GM21717 (cell line): ENCODE results near the gene AUTS2.

Experiments used
- ATAC-seq: cut with Tn5 transposase; IDR thresholded peaks from one replicate; pipeline ENCODE4 v1.9.1; 2021; ENCODE audit warnings: mild to moderate bottlenecking, moderate library complexity; ENCODE audit not compliant: unreplicated experiment

Gene AUTS2

DNA sequence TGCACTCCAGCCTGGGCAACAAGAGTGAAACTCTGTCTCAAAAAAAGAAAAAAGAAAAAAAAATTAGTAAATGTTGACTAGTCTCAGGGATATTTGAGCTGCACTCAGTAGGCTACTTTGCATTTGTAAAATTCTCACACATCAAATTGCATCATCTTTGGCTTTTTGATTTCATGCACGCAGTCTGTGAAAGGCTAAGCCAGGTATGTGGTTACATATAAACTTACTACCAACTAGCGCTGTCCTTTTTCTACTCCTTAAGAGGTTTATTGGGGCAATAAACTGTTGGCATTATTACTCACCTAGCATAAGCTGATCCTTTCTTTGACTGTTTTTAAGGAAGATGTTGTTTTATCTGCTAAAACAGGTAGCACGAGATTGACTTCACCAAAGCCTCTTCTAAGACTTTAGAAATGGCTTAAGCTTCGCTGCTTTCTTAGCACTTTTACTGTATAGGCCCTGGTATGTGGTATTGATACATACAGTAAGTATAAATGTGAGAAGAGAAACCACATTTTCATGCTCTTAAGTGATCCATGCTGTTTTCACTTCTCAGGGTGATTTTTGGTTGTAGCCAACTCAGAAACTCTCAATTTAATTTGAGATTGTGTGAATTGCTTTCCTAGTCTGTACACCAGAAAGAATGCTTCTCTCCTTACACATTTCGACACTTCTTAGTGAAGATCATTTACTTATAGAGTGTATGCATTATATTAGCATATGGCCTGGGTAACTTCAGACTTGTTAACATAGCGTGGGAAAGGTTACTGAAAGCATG, 323.9 kb downstream of the AUTS2 start:
- ATAC-seq, result peak; percentile 81

- ATAC-seq, result no peak
Measured at GRCh38 chr7:69927461-69927860, 329.2 kb downstream of the AUTS2 start.

- no peak for ATAC-seq
Measured at GRCh38 chr7:69928621-69929020, 330.3 kb downstream of the AUTS2 start.

- ATAC-seq, result no peak
Measured at GRCh38 chr7:69929622-69930021, 331.3 kb downstream of the AUTS2 start.

GRCh38 chr7:69932034-69932628, 333.9 kb downstream of the AUTS2 start:
- no peak for ATAC-seq

DNA sequence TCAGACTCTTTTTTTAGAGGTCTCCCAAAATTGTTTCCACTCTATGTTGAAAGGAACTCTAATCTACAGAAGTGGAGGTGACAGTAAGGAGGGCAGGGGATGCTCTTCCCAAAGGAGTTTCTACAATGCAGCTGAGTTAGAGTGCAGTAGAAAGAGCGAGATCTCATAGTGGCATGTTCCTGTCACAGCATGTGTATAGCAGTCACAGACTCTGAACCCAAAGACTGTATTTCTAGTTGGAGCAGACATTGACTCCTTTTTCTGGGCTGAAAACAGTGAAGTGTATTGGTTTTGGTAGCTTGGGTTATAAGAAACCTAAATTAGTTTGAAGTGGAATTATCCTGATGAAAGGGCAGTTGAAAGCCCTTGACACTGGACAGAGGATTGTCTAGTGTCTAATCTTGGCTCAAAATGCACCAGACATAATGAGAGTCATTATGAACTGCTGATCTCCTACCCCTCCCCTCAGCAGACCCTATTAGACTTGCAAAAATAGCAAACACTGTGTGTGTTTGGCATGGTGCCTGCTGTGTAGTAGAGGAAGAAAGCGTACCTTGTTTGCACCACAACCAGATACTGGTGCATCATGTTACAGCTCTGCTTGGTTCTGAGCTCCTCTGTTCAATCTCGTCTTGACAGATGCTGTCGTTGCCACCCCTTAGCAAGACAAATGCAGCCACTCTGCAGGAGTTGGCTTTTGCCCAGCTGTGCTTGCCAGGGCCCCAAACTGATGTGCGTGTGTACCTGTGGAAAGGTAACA, 336.0 kb downstream of the AUTS2 start:
- ATAC-seq, result no peak

DNA sequence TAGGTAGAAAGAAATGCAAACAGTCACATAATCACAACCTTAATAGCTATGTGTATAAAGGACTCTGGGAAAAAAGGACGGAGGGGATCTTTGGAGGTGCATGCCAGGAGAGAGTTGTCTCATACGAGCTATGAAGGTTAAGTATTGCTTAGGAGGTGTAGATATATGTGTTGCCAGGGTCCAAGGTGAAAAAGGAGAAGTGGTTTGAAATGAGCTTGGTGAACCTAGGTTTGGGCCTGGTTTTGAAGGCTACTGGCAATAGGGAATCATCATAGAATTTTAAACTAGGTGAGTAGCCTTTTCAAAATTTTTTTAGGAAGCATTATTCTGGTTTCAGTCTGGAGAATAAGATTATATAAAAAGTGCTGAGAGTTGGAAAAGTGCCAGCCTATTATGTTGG, 336.8 kb downstream of the AUTS2 start:
- ATAC-seq, result no peak

DNA sequence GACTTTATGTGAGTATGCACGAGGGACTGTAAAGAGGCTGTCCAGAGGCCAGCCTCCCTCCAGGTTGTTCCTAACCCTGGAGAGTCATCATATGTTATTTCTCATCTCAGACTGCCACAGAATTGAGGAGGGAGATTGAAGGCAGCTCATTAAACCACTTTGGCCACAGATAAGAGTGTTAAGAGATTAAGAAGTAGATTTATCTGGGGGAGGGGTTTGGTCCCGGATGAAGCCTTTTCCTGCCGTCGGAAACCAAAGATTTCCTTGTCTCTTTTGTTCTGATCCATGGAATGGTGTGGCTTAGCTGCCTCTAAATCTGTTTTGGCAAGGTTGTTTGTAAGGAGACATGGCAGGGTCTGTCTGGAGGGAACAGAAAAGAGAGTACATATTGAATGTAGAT, 338.8 kb downstream of the AUTS2 start:
- ATAC-seq, result no peak

DNA sequence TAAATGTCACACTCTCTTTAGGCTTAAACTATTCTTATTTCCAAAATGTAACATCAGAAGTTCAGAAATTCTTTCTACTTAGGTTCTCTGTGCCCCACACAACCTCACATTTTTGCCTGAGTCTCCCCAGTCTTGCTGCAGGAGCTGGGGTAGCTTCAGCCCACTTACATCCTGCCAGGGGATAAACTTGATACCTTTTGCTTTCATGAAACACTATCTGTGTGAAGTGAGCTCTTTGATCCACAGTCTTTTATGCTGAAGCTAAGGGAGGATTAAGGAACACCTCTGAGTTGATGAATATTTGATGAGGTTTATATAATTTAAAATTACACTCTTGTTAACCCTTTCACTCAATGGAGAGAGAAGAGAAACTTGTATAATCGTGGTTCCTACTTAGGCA, 341.0 kb downstream of the AUTS2 start:
- ATAC-seq, result no peak

DNA sequence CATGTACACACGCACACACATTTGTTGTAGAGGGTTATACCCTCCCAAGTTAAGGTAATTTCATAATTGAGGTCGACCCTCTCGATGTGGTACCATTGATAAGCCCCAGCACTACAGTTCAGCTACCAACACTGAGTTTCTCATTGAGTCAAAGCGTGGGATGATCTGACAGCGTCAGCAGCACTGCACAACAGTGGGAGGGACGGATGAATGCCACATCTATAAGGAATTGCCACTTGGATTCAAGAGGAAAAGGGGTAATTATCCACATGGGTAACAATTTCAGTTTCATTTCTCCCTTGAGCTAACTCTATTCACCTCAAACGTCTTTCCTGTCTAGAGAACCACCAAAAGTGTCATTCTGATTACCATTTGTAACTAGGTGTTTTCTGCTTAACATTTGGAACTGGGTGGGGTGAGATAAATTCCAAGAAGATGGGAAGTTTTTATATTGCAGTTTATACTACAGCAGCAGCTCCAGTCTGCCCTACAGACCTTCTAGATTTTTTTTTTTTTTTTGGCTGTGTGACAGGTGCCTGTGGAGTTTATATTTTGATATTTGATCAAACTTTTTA, 342.9 kb downstream of the AUTS2 start:
- ATAC-seq, result no peak

DNA sequence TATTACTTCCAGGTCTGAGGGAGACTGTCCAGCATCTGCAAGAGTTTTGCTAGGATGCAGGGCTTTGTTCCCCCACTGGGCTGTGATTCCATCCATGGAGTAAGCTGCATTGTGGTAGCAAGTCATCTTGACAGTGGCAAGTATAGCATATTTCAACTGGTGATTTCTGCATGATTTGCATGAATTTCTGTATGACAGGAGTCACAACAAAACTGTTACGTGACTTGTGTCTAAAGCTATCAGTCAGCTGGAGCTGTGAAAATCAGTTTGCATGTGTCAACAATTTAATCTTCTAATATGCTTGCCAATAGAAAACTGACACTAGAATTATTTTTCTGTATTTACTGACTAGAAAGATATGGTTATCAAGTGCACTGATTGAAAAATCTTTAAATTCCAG, 344.3 kb downstream of the AUTS2 start:
- ATAC-seq, result no peak

DNA sequence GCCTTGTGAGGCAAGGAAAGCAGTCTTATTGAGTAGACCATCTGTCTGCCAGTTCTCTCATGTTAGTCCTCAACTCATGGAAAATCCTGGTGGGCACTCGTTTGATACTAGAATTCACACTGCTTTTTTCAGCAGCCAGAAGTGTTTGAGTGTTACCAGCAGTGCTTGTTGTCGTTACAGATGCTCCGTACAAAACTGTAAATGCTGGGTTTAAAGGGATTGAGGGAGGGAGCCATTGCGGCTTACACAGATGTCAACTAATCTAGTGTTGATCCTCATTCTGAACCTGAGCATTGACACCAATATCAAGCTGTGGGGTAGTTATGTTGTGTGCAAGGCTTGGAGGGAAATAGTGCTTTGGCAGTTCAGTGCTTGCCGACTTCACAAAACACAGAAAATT, 348.6 kb downstream of the AUTS2 start:
- no peak for ATAC-seq

- ATAC-seq, result no peak
Measured at GRCh38 chr7:69947998-69948397, 349.7 kb downstream of the AUTS2 start.

DNA sequence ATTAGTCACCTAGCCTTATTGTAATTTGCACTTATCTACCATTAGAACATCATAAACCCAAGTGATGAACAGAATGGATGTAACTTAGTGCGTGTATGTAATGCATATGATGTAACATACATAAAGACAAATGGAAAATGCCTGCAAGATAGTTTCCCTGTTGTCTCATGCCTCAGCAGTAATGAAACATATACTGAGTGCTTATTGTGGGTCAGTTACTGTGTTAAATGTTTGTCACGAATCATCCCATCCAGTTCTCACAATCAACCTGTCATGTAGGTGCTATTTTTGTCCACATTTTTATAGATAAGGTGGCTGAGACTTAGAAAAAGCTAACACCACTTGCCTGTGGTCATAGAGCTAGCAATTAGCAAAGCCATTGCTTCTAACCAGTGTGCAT, 350.8 kb downstream of the AUTS2 start:
- ATAC-seq, result no peak

DNA sequence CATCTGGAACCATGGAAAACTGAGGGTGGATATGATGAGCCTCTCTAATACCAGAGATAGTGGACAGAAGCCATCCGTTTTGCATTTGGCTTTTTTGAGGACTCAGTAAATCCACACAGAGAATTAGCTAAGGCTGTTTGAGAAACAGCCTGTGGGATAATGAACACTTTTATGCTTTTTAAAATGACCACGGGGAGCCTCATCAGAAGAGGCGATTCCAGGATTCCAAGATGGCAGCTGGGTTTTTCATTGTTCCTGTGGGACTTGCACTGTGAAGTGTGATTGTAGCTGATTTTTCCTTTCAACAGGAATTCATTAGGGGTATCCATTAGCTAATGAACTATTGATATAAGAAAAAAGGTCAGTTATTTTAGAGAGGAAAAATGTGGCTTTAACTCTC, 353.2 kb downstream of the AUTS2 start:
- no peak for ATAC-seq

DNA sequence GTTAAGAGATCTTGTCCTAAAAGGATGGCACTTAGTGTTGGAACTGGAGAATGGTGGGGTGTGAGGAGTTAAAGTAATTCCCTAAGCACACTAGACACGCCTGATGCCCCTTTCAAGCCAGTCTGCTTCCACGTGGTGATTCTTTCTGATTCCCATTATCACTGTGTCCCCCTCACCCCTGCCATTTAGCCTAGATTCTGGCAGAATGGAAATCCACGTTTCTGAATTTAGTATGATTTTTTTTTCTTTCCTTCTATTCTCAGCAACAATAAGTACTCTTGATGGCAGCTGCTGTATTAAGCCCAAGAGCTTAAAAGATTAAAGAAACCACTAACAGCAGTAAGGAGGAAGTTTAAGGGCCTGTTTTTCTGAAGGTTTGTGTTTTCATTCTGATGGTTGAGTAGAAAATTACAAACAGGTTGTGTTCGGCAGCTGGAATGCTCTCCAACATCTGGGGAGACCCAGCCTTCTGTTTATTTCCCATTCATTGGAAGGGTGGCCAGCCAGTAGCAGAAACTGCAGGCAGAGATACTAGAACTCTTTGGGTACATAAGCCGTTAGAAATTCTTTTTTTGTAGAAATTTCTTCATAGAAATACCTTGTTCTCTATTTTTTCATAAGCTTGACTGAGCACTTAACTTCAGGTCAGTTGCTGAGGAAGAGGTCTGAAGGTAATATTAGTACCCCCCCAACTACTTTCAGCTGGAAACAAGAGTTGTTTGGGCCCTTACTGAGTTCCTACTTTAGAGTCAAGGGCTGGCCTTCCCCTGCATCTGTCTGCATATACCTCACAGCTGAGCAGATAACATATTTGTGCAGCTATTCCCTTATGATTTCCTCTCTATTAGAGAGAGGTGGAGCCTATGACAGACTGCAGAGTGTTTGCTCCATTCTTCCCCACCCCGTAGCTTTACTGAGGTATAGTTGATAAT, 355.1 kb downstream of the AUTS2 start:
- ATAC-seq, result peak; percentile 56

DNA sequence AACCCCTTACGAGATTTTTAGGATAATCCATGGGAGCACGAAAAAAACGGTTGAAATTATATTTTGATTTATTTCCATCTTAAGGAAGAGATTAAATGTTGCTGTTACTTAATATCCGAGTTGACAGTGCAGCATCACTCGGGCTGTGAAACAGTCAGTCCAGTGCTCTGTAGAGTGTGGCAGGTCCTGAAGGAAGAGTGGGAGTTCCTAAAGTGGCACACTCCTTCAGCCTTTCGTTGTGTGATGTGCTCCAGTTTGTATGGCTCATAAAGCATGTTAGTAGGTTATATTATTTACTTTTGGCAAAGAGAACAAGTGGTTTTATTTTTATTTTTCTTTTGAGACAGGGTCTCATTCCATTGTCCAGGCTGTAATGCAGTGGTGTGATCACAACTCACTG, 358.3 kb downstream of the AUTS2 start:
- ATAC-seq, result no peak

DNA sequence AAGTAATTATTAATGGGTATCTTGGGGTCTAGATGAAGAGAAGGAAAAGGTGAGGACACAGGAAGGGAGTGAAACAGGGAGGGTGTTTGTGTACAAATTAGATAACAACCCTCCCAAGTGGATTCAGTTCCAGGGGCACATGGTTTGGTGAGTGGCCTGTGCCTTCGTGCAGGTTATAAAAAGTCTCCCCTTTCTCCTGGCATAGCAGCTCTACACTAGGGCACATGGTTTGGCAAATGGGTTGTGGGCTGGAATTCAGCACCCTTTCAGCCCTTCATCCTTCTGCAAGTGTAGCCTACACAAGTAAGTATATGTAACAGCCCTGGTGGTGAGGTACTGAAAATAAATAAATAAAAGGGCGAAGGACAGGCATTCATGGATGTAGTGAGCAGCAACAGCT, 359.4 kb downstream of the AUTS2 start:
- no peak for ATAC-seq

DNA sequence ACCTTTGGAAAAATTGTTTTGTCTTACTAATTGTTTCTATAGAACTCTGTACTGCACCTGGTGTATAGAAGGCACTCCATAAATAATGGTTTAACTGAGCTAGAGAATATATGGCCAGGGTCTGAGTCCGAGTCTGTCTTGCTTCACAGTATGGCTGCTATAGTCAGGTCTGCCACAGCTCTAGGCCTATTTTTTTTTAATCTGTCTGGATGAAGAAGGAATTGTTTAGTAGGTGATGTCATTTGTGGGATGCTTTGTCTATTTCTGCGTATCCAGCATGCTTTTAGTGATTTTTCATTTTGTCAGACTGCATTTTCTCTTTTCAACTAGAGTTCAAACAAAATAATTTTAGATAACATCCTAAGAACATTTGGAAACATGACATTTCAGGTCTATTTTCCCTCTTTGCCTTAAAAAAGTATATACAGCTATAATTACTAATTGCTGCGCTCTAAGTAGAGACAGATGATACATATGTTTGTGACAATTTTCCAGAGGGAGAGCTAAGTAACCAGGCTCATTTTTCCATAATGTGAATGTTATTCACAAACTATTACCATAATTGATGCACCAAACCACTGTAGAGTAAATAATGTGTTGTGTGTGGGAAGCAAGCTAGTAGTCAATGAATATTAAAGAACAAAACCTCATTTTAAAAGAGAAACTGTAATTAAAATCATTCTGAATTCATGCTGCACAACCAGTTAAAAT, 361.7 kb downstream of the AUTS2 start:
- no peak for ATAC-seq

DNA sequence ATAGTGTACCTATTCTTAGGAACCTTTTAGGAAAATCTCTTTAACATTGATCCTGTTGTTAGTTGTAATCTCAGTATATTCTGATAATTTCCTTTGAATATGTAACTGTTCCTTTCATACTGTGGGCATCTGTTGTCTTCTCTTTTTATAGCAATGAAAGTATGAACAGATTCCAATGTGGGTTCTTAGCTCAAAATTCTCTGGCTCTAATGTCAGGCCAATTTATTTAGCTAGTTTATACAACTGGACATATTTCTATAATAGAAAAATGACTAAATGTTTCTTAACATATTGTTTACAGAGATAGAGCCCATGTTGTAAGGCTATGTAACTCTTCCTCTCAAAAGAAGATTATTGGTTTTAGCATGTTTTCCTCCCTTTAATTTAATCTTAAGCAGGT, 363.2 kb downstream of the AUTS2 start:
- ATAC-seq, result no peak
